ENCODE data around the gene KIF26B.

Gene KIF26B

DNA sequence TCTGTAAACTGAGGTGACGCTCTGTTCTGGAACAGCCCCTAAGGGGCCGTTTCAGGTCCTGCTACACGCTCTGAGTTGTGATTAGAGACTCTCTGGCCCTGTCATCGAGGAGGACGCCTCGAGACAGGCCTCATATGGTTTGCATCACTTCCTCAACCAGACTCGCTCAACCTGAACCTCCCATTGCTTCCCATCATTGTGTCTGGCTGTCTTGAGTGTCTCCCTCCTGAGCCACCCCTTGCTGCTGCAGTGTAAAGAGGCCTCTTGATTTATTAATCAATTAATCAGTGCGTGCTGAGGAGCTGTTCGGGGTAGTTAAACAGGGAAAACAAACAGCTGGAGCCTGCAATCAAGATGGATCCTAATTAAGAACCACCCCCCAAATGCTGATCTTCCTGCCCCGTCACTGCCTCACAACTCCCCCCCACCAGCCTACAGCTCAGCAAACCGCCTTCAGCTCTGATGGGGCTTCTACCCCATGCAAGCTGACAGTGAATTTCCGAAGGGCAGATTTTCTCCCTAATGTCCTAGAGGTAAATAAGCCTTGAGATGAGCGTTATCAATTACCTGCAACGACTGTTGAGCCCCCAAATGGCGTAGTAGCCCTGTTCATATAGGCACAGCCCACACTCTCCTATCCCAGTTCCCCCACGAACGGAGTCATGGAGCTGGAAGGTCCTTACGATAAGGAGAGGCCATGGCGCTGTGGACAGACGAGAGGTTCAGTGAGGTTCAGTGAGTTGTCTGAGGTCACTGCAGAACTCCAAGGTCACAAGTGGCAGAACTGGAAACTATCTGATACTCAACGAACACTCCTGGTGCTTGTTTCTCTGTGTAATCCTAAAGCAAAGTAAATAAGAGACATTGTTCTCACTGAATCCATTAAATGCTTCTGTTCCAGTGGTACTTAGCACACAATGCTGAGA, 210.6 kb downstream of the KIF26B start:
- DNase-seq: no peak

- DNase-seq: no peak
Observed at GRCh38 chr1:245366886-245367285, 212.1 kb downstream of the KIF26B start.

DNA sequence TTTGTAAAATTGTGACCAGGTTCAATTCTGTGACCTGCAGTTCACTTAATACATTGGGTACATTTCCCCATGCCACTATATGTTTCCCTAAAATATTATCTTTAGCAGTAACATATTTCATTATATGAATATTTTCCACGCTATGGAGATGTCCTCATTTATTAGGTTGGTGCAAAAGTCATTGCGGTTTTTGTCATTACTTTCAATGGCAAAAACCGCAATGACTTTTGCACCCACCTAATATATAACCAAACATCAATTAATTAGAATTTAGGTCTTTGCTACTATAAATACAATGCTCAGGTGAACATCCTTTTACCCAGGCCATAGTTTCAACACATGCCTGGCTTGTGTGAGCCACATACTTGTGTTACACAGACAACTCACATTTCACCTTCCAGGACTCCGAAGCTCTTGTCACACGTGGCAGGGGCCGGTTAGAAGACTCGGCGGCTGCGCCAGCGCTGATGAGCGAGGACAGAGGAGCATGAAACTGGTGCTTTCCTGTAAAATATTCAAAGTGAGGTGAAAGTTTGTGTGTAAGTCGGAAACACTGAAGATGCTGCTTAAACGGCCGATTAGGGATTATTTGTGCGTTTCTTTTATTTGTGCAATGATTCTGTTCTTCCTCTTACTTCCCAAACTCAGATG, 215.5 kb downstream of the KIF26B start:
- DNase-seq: no peak

- no peak for DNase-seq
Observed at GRCh38 chr1:245370905-245371581, 216.3 kb downstream of the KIF26B start.

- no peak for DNase-seq
Observed at GRCh38 chr1:245373131-245373530, 218.3 kb downstream of the KIF26B start.

DNA sequence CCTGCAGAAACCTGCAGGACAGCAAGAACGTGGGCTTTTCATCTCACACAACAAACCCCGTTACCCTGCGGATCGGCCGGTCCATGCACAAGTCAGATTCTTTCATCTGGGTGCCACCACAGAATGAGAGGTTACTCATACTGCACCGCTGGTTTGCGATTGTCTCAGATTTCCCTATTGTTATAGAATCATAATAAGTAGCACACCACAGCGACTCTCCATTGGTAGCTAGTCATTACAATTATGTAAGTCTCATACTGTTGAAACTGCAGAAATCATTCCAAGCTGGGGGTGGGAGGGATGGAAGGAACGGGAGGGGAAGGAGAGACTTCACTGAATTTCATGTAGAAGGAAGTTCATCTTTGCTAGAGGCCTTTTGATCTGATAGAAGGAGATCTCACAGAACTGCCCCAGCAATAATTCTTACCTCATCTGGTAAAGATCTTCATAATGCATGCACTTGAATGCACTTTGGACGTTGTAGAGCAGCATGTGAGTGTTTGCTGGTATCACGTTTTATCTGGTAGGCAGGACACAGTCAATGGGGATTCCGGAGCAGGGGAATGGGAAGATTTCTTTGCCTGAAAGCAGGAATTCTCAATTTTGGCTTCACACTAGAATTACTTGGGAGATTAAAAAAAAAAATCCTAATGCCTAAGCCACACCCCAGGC, 221.1 kb downstream of the KIF26B start:
- DNase-seq: no peak

- DNase-seq: no peak
Observed at GRCh38 chr1:245377854-245378253, 223.1 kb downstream of the KIF26B start.

DNA sequence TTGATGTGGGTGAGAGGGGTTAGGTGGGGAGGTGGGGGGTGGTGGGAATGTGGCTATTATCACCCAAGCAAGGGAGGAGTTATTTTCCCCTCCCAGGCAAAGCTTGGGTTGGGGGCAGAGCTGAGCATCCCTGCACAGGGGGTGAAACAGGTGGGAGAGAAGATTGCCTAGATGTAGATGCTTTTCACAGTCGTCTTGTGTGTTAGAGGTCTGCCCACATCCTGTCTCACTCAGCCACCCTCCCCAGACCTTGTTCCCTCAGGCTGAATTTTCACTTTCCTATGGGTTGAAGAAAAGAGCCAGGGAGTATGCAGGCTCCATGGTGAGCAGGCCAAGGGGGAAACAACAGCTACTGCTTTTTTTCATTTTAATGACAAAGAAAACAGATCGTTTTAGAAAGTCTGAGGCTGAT, 223.5 kb downstream of the KIF26B start:
- DNase-seq: no peak

GRCh38 chr1:245378745-245379144, 224.0 kb downstream of the KIF26B start:
- peak in 1 of 2 experiments; percentile 2 for DNase-seq

DNA sequence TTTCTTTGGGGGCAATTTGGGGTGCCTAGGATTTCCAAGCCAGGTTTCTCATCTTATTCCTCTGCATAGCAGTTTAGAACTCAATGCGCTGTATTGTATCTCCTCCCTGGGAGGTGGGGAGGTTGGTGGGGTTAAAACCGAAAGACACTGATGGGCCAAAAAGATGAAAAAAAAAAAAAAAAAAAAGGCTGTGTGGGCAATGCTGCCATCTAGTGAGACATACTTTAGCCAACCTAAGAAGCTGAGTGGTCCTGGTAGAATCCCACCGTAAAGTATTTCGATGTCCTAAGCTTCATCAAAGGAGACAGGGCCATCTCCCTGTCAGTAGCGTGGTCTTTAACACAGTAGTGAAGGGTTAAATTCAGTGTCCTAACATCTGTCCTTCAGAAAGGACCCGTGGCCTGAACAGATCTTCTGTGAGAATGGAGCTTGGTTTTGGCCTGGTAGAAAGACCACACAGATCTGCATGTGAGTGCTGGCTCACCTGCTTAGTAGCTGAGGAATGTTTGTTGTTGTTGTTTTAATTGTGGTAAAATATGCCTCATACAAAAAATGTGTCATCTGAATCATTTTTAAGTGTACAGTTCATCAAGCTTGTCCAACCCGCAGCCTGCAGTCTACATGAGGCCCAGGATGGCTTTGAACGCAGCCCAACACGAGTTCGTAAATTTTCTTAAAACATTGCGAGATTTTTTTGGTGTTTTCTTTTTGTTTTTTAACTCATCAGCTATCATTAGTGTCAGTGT, 226.2 kb downstream of the KIF26B start:
- DNase-seq: no peak

- DNase-seq: no peak
Observed at GRCh38 chr1:245382981-245383380, 228.2 kb downstream of the KIF26B start.

- DNase-seq: no peak
Observed at GRCh38 chr1:245383396-245384330, 228.9 kb downstream of the KIF26B start.

DNA sequence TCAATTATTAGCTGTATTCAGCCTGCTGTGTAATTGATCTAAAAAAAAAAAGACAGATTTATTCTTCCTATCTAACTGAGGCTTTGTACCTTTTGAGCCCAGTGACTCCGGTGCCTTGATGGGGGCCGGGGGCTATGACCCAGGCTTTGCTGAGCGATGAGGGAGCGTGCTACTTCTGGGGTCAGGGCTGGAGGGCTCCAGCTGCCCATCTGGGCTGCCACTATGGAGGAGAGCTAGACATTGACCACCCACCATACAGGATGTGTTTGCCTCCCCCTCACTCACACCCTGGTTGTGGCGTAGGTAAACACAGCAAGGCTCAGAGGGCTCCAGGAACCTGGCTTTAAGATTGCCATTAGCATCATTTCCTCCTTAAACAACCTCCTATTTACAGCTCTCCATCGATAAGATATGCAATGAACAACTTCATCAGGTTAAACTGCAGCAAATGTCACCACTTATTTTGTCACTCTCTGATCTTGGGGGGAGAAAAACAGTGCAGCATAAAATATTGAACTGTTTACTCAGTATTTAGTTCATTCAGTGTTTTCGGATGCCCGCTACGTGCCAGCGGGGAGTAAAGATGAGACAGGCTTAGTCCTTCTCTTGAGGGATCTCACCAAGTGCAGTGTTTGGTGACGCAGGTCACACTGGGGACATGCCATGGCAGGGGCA, 231.6 kb downstream of the KIF26B start:
- no peak for DNase-seq

- no peak for DNase-seq
Observed at GRCh38 chr1:245388687-245389086, 233.9 kb downstream of the KIF26B start.

GRCh38 chr1:245389873-245390272, 235.1 kb downstream of the KIF26B start:
- DNase-seq: no peak

DNA sequence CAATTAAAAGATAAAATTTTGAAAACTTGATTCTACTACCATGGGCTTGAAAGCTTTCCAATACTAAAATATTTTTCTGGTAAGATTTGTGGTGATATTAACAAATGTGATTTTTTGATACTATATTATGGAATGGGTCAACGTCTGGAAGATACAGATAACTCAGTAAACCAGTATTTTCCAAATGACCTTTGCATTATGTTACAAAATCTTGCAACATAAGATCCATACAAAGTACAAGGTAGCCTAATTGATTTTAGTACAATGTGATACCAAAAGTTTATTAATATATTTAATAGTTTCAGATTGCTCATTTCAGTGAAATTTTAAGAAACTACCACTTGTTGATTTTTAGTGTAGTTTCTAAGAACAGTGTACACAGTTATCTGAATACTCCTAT, 236.2 kb downstream of the KIF26B start:
- DNase-seq: no peak

- no peak for DNase-seq
Observed at GRCh38 chr1:245393694-245394093, 238.9 kb downstream of the KIF26B start.

GRCh38 chr1:245395680-245396079, 240.9 kb downstream of the KIF26B start:
- DNase-seq: no peak

- DNase-seq: no peak
Observed at GRCh38 chr1:245396615-245397014, 241.8 kb downstream of the KIF26B start.

- no peak for DNase-seq
Observed at GRCh38 chr1:245397771-245398170, 243.0 kb downstream of the KIF26B start.

DNA sequence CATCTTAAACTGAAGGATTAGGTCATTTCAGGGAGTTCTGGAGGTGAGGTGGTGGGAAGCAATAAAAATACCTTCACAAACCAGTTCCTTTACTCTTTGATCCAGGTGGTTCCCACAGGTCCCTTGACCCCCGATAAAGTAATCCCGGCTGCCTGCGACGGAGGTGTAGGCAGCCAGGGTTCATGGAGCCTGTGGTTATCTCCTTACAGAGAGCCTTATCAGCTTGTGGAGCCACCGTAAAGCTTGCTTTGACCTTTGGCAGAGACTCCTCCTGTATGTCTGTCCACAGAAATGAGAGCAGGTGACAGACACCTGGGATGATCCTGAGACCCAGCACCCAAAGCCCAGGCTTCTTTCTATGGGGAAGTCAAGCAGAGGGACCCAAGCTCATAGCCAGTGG, 243.4 kb downstream of the KIF26B start:
- no peak for DNase-seq

Data from NCI-H526 (cell line).